HG02763 (cell line): ENCODE data around the gene APBA1.

ENCODE experiments used
- ATAC-seq: cut with Tn5 transposase; IDR thresholded peaks from one replicate; pipeline ENCODE4 v1.9.1; 2021; ENCODE audit warnings: mild to moderate bottlenecking, moderate library complexity; ENCODE audit not compliant: unreplicated experiment

The APBA1 gene

GRCh38 chr9:69377981-69378380 is 294.2 kb downstream of the APBA1 start:
- ATAC-seq, result no peak
